Gastrocnemius medialis (tissue), 4 donors: Measurements from ENCODE around the gene RASSF4. TPM values are rescaled to one million over a fixed set of nuclear protein-coding genes. Genes with fewer than 3 reads are reported as not detected.

ENCODE experiments used
- ATAC-seq, 2 donors: fragments of 150-250 bp; one replicate each; pipeline ENCODE4 v1.9.1; 2016
- DNase-seq, 2 donors: peaks; one replicate each; pipeline ENCODE4 v3.0.0-alpha.2; 2019
- H3K27ac ChIP-seq, 4 donors: fragments of 200-600 bp; sonication (generic); 1 replicate in 1 of 4; 2 replicates in 3 of 4; pipeline ENCODE4 v1.5.1; 2016 to 2018; ENCODE audit warnings: mild to moderate bottlenecking in 2 of 4, moderate library complexity in 1 of 4
- H3K27me3 ChIP-seq, 3 donors: fragments of 200-600 bp; sonication (generic) in 2 of 3; 1 replicate in 1 of 3; 2 replicates in 2 of 3; pipeline versions ENCODE4 v1.5.1 to v1.6.0; 2016 to 2019; ENCODE audit warnings: mild to moderate bottlenecking in 1 of 3, moderate library complexity in 1 of 3
- H3K36me3 ChIP-seq, 2 donors: fragments of 200-600 bp; sonication (generic) in 1 of 2; one replicate each; pipeline ENCODE4 v1.5.1; 2017 to 2018
- H3K4me1 ChIP-seq, 2 donors: fragments of 200-600 bp; sonication (generic) in 1 of 2; one replicate each; pipeline ENCODE4 v1.5.1; 2016 to 2017; ENCODE audit warnings: mild to moderate bottlenecking in 2 of 2
- H3K4me3 ChIP-seq, 4 donors: fragments of 200-600 bp; sonication (generic) in 3 of 4; 1 replicate in 1 of 4; 2 replicates in 3 of 4; pipeline ENCODE4 v1.5.1; 2016 to 2019; ENCODE audit warnings: mild to moderate bottlenecking in 2 of 4
- H3K9me3 ChIP-seq, 3 donors: fragments of 200-600 bp; sonication (generic) in 2 of 3; 1 replicate in 1 of 3; 2 replicates in 2 of 3; pipeline ENCODE4 v1.5.1; 2016 to 2019
- POLR2A ChIP-seq, 2 donors: fragments of 450-650 bp; IDR thresholded peaks; one replicate each; pipeline ENCODE4 v1.6.1; 2017; ENCODE audit warnings: antibody characterized with exemption in 2 of 2, mild to moderate bottlenecking in 2 of 2, moderate library complexity in 2 of 2
- in situ Hi-C, 4 donors: fragments of 200-750 bp; cut with MboI; loops; one replicate each; pipeline versions ENCODE4 v1.15.0 to v1.8.0; 2017; ENCODE audit warnings: low sequenced_read_pairs in 4 of 4
- intact Hi-C: fragments of 100-400 bp; cut with DNase I; formaldehyde crosslinking; loops from one replicate; pipeline ENCODE4 v1.15.1; 2023; ENCODE audit warnings: low total_unique reads
- total RNA-seq, 4 donors: library from RNA; depleted of rRNA; stranded (reverse); fragments of >200 nt; gene quantifications; one replicate each; pipeline versions ENCODE4 v1.1.0 to v1.2.3, GENCODE V29; 2016
- TF ChIP-seq, protein P1 (sequence below), 5 experiments: fragments of 450-650 bp in 3 of 5; fragments of 200-600 bp in 2 of 5; sonication (generic) in 2 of 5; IDR thresholded peaks in 4 of 5; conservative IDR thresholded peaks in 1 of 5; 1 replicate in 4 of 5; 2 replicates in 1 of 5; pipeline ENCODE4 v1.5.1; 2016 to 2019; ENCODE audit warnings: antibody characterized with exemption in 5 of 5, mild to moderate bottlenecking in 3 of 5, moderate library complexity in 3 of 5

Gene RASSF4
- total RNA-seq, 4 donors from 2014 or later, result 9.4 to 39.7 (median 24.0) TPM

DNA sequence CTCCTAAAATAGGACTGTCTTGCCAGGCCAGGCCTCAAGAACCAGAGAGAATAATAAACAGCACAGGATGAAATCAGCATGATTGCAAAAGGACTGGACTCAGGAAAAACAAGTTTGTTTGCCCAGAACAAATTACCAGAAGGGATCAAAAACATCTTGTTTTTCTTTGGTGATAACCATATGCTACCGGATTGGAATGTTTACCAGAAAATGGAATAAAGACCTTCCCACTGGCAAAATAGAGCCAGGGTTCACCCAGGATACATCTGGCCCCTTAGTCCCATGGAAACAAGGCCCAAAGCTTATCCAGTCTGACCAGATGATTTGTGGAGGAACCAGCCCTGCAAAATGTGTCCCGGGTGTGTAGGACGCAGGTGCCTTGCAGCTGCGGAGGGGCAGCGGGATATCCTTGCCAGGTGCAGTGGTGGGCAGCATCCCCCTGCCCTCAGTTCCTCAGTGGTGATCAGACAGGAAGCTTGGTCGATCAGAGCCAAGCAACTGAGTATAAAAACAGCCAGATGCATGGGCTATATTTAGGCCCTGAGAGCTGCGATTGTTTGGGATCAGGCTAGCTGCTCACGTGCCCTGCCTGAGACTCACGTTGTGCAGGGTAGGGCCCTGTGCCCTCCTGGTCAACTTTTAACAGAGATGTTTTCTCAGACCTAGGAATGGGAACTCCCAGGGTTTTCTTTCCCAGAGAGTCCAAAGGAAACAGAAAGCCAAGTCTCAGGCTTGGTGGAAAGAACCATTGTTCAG, 36.5 kb downstream of the RASSF4 start:
- DNase-seq (peak; percentile 76 to 80), ATAC-seq (peak; percentile 73 to 84)
- H3K27ac ChIP-seq, result peak overlapping the region; percentile 72 to 91 (median 82)
- H3K4me1 ChIP-seq, result peaks cover 62 to 87% of the 10 kb centered on the region in 2 donors
- no peaks in the 10 kb centered on the region for H3K27me3 ChIP-seq
- no peaks in the 10 kb centered on the region for H3K9me3 ChIP-seq
- in situ Hi-C loops, result loop anchor here in 2 of 4 donors (25.0 kb wide), 2 partner anchors 1016 to 1584 kb away; partner anchors contain the start of gene HNRNPF (in 2 of the 2)
- H3K36me3 ChIP-seq, result no peaks in the 10 kb centered on the region
- TF ChIP-seq, protein P1, sequence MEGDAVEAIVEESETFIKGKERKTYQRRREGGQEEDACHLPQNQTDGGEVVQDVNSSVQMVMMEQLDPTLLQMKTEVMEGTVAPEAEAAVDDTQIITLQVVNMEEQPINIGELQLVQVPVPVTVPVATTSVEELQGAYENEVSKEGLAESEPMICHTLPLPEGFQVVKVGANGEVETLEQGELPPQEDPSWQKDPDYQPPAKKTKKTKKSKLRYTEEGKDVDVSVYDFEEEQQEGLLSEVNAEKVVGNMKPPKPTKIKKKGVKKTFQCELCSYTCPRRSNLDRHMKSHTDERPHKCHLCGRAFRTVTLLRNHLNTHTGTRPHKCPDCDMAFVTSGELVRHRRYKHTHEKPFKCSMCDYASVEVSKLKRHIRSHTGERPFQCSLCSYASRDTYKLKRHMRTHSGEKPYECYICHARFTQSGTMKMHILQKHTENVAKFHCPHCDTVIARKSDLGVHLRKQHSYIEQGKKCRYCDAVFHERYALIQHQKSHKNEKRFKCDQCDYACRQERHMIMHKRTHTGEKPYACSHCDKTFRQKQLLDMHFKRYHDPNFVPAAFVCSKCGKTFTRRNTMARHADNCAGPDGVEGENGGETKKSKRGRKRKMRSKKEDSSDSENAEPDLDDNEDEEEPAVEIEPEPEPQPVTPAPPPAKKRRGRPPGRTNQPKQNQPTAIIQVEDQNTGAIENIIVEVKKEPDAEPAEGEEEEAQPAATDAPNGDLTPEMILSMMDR (IDR thresholded peaks at IDR 0.05 in 4 of 5, conservative IDR thresholded peaks at IDR 0.05 in 1 of 5), result no peak
- TF ChIP-seq POLR2A (IDR thresholded peaks at IDR 0.05), result peak in 1 of 2 donors; percentile 29
- intact Hi-C loops, result loop anchor here (1.0 to 10.0 kb wide), 2 partner anchors 15 to 429 kb away; no protein-coding TSS in a partner anchor
- peak overlapping the region in 2 of 4 donors; percentile 0 to 13 for H3K4me3 ChIP-seq

DNA sequence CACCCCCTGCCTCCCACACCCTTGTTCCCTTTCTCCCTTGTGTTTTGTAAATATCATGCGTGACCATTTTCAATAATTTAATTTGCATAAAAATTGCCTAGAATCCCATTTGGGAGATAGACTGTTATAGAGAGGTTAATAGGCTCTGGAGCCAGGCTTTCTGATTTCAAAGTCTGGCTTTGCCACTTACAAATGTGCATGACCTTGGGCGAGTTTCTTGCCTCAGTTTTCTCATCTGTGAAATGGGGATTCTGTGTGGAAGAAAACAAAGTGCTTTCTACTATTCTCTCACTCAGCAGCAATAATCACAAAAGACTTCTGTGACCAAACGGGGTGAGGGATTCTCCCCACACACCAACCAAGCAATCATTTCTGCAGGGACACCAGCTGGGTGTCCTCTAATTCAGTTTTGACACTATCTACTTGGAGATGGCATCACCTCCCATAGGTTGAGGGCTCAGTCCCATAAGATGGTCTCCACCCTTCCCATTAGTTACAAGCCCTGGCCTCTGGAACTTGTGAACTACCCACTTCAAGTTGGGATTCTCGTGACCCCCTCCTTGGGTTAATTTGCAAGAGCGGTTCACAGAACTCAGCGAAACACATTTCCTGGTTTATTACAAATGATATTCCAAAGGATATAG, 37.6 kb downstream of the RASSF4 start:
- in situ Hi-C loops (loop anchor here in 2 of 4 donors (25.0 kb wide), 2 partner anchors 1015 to 1585 kb away; partner anchors contain the start of gene HNRNPF (in 2 of the 2)), intact Hi-C loops (loop anchor here (10.0 kb wide), 1 partner anchor 428 kb away; no protein-coding TSS in a partner anchor)
- Histone ChIP-seq H3K27me3 (no peaks in the 10 kb centered on the region), H3K4me3 (peak overlapping the region in 1 of 4 donors; percentile 13), H3K4me1 (peaks cover 61 to 81% of the 10 kb centered on the region in 2 donors), H3K27ac (peak overlapping the region; percentile 72 to 91 (median 82)), H3K36me3 (no peaks in the 10 kb centered on the region), H3K9me3 (no peaks in the 10 kb centered on the region)
- DNase-seq, result no peak
- no peak for ATAC-seq
- TF ChIP-seq, protein P1 (IDR thresholded peaks at IDR 0.05 in 4 of 5, conservative IDR thresholded peaks at IDR 0.05 in 1 of 5), result no peak
- TF ChIP-seq POLR2A (IDR thresholded peaks at IDR 0.05), result no peak

DNA sequence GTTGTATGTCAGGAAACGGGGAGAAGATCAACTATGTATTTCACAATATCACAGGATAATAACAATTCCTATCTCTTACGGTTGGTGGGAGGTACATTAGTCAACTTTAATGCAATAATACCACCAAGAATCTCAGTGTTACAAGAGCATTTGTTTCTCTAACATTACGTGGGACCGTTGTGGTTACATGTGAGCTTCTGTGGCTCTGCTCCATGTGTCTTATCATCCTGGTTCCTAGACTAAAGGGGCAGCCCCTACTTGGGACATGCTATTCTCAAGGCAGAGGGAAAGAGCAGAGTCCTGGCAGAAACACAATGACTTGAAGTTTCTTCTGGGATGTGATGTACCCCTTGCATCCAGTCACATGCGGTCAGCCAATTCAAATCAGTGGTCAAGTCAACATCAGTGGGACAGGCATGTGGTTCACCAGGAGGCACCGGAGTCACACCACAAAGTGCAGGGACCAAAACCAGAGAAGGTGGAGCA, 38.6 kb downstream of the RASSF4 start:
- peak overlapping the region; percentile 72 to 91 (median 82) for H3K27ac ChIP-seq
- DNase-seq, result peak in 1 of 2 donors; percentile 46
- TF ChIP-seq, protein P1 (IDR thresholded peaks at IDR 0.05 in 4 of 5, conservative IDR thresholded peaks at IDR 0.05 in 1 of 5), result no peak
- no peak for TF ChIP-seq POLR2A (IDR thresholded peaks at IDR 0.05)
- H3K9me3 ChIP-seq, result no peaks in the 10 kb centered on the region
- peaks cover 55 to 80% of the 10 kb centered on the region in 2 donors for H3K4me1 ChIP-seq
- H3K4me3 ChIP-seq, result no peak overlapping the region
- intact Hi-C loops, result loop anchor here (10.0 kb wide), 1 partner anchor 427 kb away; no protein-coding TSS in a partner anchor
- in situ Hi-C loops, result loop anchor here in 2 of 4 donors (25.0 kb wide), 2 partner anchors 1014 to 1586 kb away; partner anchors contain the start of gene HNRNPF (in 2 of the 2)
- no peak for ATAC-seq
- H3K27me3 ChIP-seq, result no peaks in the 10 kb centered on the region
- H3K36me3 ChIP-seq, result peaks cover 0 to under 1% of the 10 kb centered on the region in 2 donors

DNA sequence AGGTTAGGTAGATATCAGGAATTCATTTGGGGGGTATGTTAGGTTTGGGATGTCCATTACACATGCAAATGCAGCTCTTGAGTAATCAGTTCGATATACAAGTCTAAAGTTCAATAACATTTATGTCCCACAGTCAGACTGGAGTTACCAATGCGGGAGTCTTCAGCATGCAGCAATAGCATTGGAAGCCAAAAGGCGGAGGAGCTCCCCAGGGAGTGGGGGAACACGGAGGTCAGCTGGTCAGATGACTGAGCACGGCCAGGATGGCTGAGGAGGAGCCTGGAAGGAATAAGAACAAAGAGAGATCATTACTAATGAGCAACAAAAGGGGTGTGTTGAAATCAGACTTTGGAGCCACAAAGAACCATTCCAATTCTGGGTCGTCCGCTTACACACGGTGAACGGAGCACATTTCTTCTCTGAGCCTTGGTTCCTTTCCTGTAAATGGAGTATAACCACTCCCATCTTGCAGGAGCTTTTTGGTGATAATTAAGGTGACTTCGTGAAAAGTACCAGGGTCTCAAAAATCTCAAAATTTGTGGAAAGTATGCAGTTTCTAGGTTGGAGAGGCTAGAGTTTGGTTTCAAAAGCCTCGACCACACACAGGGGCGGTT, 40.6 kb downstream of the RASSF4 start:
- intact Hi-C loops (loop anchor here (2.0 to 10.0 kb wide), 5 partner anchors 21 to 1025 kb away; partner anchors contain the start of genes DEPP1 and ZFAND4), in situ Hi-C loops (no loop called here)
- Histone ChIP-seq H3K27me3 (no peaks in the 10 kb centered on the region), H3K4me1 (peaks cover 38 to 59% of the 10 kb centered on the region in 2 donors), H3K9me3 (no peaks in the 10 kb centered on the region), H3K27ac (peak overlapping the region; percentile 72 to 91 (median 82)), H3K36me3 (peaks cover 0 to 9% of the 10 kb centered on the region in 2 donors), H3K4me3 (peak overlapping the region; percentile 55 to 64 (median 61))
- ATAC-seq (peak; percentile 26 to 39), DNase-seq (peak; percentile 77 to 84)
- peak in 1 of 2 donors; percentile 55 for TF ChIP-seq POLR2A (IDR thresholded peaks at IDR 0.05)
- TF ChIP-seq, protein P1 (IDR thresholded peaks at IDR 0.05 in 4 of 5, conservative IDR thresholded peaks at IDR 0.05 in 1 of 5), result no peak
